ENCODE results near the gene GOLGA2.

The GOLGA2 gene

GRCh38 chr9:128296340-128297220, 20.8 kb upstream of the GOLGA2 start:
- Histone ChIP-seq H3F3A (ENCODE audit: low read depth) (no peaks in the 10 kb centered on the region), H3K79me2 (ENCODE audit: insufficient read depth, low read length) (no peaks in the 10 kb centered on the region), H3K9me3 (ENCODE audit: insufficient read depth, low read depth, low read length) (no peaks in the 10 kb centered on the region), H3K9ac (ENCODE audit: low read depth, low read length, poor library complexity, severe bottlenecking) (no peak overlapping the region), H3K4me3 (ENCODE audit: low read length, poor library complexity, severe bottlenecking) (no peak overlapping the region), H4K20me1 (ENCODE audit: insufficient read depth, low read length, poor library complexity, severe bottlenecking) (no peaks in the 10 kb centered on the region), H3K9me2 (replicated peaks; ENCODE audit: low read depth, low read length) (no peaks in the 10 kb centered on the region), H2AFZ (ENCODE audit: low read length) (no peak overlapping the region), H3K36me3 (ENCODE audit: insufficient read depth, low read length) (no peaks in the 10 kb centered on the region), H3K4me2 (ENCODE audit: low read depth, low read length, poor library complexity, severe bottlenecking) (no peak overlapping the region), H3K27me3 (ENCODE audit: insufficient read depth, low read length, poor library complexity, severe bottlenecking) (no peaks in the 10 kb centered on the region), H3K4me1 (ENCODE audit: insufficient read depth, low read length, poor library complexity, severe bottlenecking) (no peaks in the 10 kb centered on the region)
- TF ChIP-seq EZH2phosphoT487 (IDR thresholded peaks at IDR 0.05; ENCODE audit: borderline replicate concordance) (no peak), CTCF (conservative IDR thresholded peaks at IDR 0.05; ENCODE audit: low read length) (no peak)

GRCh38 chr9:128294142-128294541, 18.3 kb upstream of the GOLGA2 start:
- Histone ChIP-seq H4K20me1 (ENCODE audit: insufficient read depth, low read length, poor library complexity, severe bottlenecking) (no peaks in the 10 kb centered on the region), H3F3A (ENCODE audit: low read depth) (no peaks in the 10 kb centered on the region), H3K4me2 (ENCODE audit: low read depth, low read length, poor library complexity, severe bottlenecking) (no peak overlapping the region), H3K79me2 (ENCODE audit: insufficient read depth, low read length) (no peaks in the 10 kb centered on the region), H2AFZ (ENCODE audit: low read length) (no peak overlapping the region), H3K4me3 (ENCODE audit: low read length, poor library complexity, severe bottlenecking) (no peak overlapping the region), H3K4me1 (ENCODE audit: insufficient read depth, low read length, poor library complexity, severe bottlenecking) (no peaks in the 10 kb centered on the region), H3K27me3 (ENCODE audit: insufficient read depth, low read length, poor library complexity, severe bottlenecking) (no peaks in the 10 kb centered on the region), H3K9ac (ENCODE audit: low read depth, low read length, poor library complexity, severe bottlenecking) (no peak overlapping the region), H3K9me3 (ENCODE audit: insufficient read depth, low read depth, low read length) (no peaks in the 10 kb centered on the region), H3K36me3 (ENCODE audit: insufficient read depth, low read length) (no peaks in the 10 kb centered on the region), H3K9me2 (replicated peaks; ENCODE audit: low read depth, low read length) (no peaks in the 10 kb centered on the region)
- TF ChIP-seq CTCF (conservative IDR thresholded peaks at IDR 0.05; ENCODE audit: low read length) (no peak), EZH2phosphoT487 (IDR thresholded peaks at IDR 0.05; ENCODE audit: borderline replicate concordance) (no peak)

GRCh38 chr9:128293091-128293490, 17.3 kb upstream of the GOLGA2 start:
- no peaks in the 10 kb centered on the region for H3K79me2 ChIP-seq (ENCODE audit: insufficient read depth, low read length)
- H3K4me1 ChIP-seq (ENCODE audit: insufficient read depth, low read length, poor library complexity, severe bottlenecking): no peaks in the 10 kb centered on the region
- H3K36me3 ChIP-seq (ENCODE audit: insufficient read depth, low read length): no peaks in the 10 kb centered on the region
- H3F3A ChIP-seq (ENCODE audit: low read depth): no peaks in the 10 kb centered on the region
- H3K4me2 ChIP-seq (ENCODE audit: low read depth, low read length, poor library complexity, severe bottlenecking): no peak overlapping the region
- H4K20me1 ChIP-seq (ENCODE audit: insufficient read depth, low read length, poor library complexity, severe bottlenecking): no peaks in the 10 kb centered on the region
- H3K9me3 ChIP-seq (ENCODE audit: insufficient read depth, low read depth, low read length): no peaks in the 10 kb centered on the region
- H3K4me3 ChIP-seq (ENCODE audit: low read length, poor library complexity, severe bottlenecking): no peak overlapping the region
- H2AFZ ChIP-seq (ENCODE audit: low read length): no peak overlapping the region
- H3K27me3 ChIP-seq (ENCODE audit: insufficient read depth, low read length, poor library complexity, severe bottlenecking): no peaks in the 10 kb centered on the region
- TF ChIP-seq EZH2phosphoT487 (IDR thresholded peaks at IDR 0.05; ENCODE audit: borderline replicate concordance) (no peak), CTCF (conservative IDR thresholded peaks at IDR 0.05; ENCODE audit: low read length) (no peak)
- no peaks in the 10 kb centered on the region for H3K9me2 ChIP-seq (replicated peaks; ENCODE audit: low read depth, low read length)
- no peak overlapping the region for H3K9ac ChIP-seq (ENCODE audit: low read depth, low read length, poor library complexity, severe bottlenecking)
